A673 (cell line): ENCODE measurements around the gene SMIM41. TPM values are rescaled to one million over a fixed set of nuclear protein-coding genes. Genes with fewer than 3 reads are reported as not detected.

ENCODE experiments used
- BruUV-seq: library from RNA; stranded (reverse); fragments of 400-500 nt; replicated peaks from 2 replicates; lab custom pipeline; 2021; lab: Mats Ljungman, UMichigan
- CTCF ChIA-PET: fragments of 300-600 bp; sonication (Branson Sonifier 250); formaldehyde crosslinking; loops from one replicate; lab custom pipeline; 2022; ENCODE audit warnings: antibody characterized with exemption; lab: Charles Lee
- POLR2A ChIA-PET: fragments of 300-600 bp; sonication (Branson Sonifier 250); formaldehyde crosslinking; loops from one replicate; lab custom pipeline; 2022; ENCODE audit warnings: antibody characterized with exemption; ENCODE audit not compliant: low non-redundant PET; lab: Charles Lee
- DNase-seq: peaks from one replicate; pipeline ENCODE4 v3.0.0-alpha.2; 2015; ENCODE audit warnings: low spot score
- H3K27ac ChIP-seq: fragments of 200-600 bp; sonication (generic); 2 replicates; pipeline ENCODE4 v1.5.1; 2016; ENCODE audit warnings: mixed run types, low read depth, mild to moderate bottlenecking, mixed read lengths, antibody characterized with exemption, low read length; ENCODE audit not compliant: poor library complexity, severe bottlenecking
- H3K27me3 ChIP-seq: fragments of 200-600 bp; sonication (generic); replicated peaks from 2 replicates; pipeline ENCODE4 v1.6.1; 2017; ENCODE audit warnings: mixed run types, low read depth, mild to moderate bottlenecking, mixed read lengths, antibody characterized with exemption, low read length; ENCODE audit not compliant: insufficient read depth, poor library complexity
- H3K36me3 ChIP-seq: fragments of 200-600 bp; sonication (generic); 2 replicates; pipeline ENCODE4 v1.6.1; 2016; ENCODE audit warnings: mixed run types, mild to moderate bottlenecking, mixed read lengths, antibody characterized with exemption, low read length; ENCODE audit not compliant: insufficient read depth, poor library complexity, severe bottlenecking
- H3K4me1 ChIP-seq: fragments of 200-600 bp; sonication (generic); 2 replicates; pipeline ENCODE4 v1.6.1; 2017; ENCODE audit warnings: mixed run types, mild to moderate bottlenecking, mixed read lengths, antibody characterized with exemption, low read length; ENCODE audit not compliant: insufficient read depth, poor library complexity, severe bottlenecking
- H3K4me3 ChIP-seq: fragments of 200-600 bp; sonication (generic); 2 replicates; pipeline ENCODE4 v1.5.1; 2016; ENCODE audit warnings: low read depth, mixed run types, mild to moderate bottlenecking, mixed read lengths, low read length; ENCODE audit not compliant: poor library complexity, severe bottlenecking
- H3K9me3 ChIP-seq: fragments of 200-600 bp; sonication (generic); 2 replicates; pipeline ENCODE4 v1.6.1; 2016; ENCODE audit warnings: mixed run types, low read depth, mild to moderate bottlenecking, mixed read lengths, antibody characterized with exemption, low read length; ENCODE audit not compliant: poor library complexity, severe bottlenecking
- CTCF ChIP-seq: fragments of 300-800, 200-600 bp; sonication (generic); conservative IDR thresholded peaks from 2 replicates; pipeline ENCODE4 v1.5.1; 2017; ENCODE audit warnings: low read depth, mild to moderate bottlenecking, antibody characterized with exemption, low read length, moderate library complexity, mixed read lengths
- EZH2 ChIP-seq: fragments of 200-600 bp; sonication (generic); IDR thresholded peaks from 2 replicates; pipeline ENCODE4 v1.6.1; 2017; ENCODE audit warnings: borderline replicate concordance, low read depth, mild to moderate bottlenecking, mixed read lengths, antibody characterized with exemption, low read length; ENCODE audit not compliant: poor library complexity, severe bottlenecking
- intact Hi-C: fragments of 100-400 bp; cut with micrococcal nuclease; formaldehyde crosslinking; loops from one replicate; pipeline ENCODE4 v1.10.0; 2022; ENCODE audit not compliant: unreplicated experiment
- total RNA-seq: library from RNA; stranded (reverse); gene quantifications from 2 replicates; pipeline ENCODE4 v1.2.3, GENCODE V29; 2021

SMIM41 gene
- total RNA-seq, 1 experiment from 2014 or later, result 0.24 TPM

DNA sequence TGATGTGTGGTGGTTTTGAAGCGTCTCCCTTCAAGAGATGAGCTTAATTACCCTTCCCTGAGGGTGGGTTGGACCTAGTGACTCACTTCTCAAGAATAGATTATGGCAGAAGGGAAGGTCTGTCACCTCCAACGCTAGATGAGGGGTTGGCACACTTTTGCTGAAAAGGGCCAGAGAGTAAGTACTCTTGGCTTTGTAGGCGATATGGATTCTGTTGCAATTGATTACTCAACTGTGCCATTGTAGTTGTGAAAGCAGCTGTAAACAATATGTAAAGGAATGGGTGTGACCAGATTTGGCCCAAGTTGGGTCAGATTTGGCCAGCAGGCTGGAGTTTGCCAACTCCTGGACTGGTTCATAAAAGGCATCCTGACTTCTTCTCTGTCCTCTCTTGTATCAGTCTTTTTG, 53.3 kb downstream of the SMIM41 start:
- no peak overlapping the region for H3K4me3 ChIP-seq
- BruUV-seq, result no TSS peak
- no peak overlapping the region for H3K27ac ChIP-seq
- ChIA-PET POLR2A (no interaction called here), CTCF (no interaction called here)
- no peak for DNase-seq
- no peaks in the 10 kb centered on the region for H3K27me3 ChIP-seq
- TF ChIP-seq CTCF, result no peak
- TF ChIP-seq EZH2, result no peak
- intact Hi-C loops, result no loop called here
- no peaks in the 10 kb centered on the region for H3K4me1 ChIP-seq
- no peaks in the 10 kb centered on the region for H3K9me3 ChIP-seq
- no peaks in the 10 kb centered on the region for H3K36me3 ChIP-seq

- Histone ChIP-seq H3K4me1 (no peaks in the 10 kb centered on the region), H3K36me3 (no peaks in the 10 kb centered on the region), H3K4me3 (no peak overlapping the region), H3K9me3 (no peaks in the 10 kb centered on the region), H3K27ac (no peak overlapping the region), H3K27me3 (no peaks in the 10 kb centered on the region)
- ChIA-PET CTCF (no interaction called here), POLR2A (no interaction called here)
- BruUV-seq, result no TSS peak
- DNase-seq, result no peak
- intact Hi-C loops, result no loop called here
- TF ChIP-seq EZH2, result no peak
- TF ChIP-seq CTCF, result no peak
Observed at GRCh38 chr12:52137746-52138145, 58.2 kb downstream of the SMIM41 start.

DNA sequence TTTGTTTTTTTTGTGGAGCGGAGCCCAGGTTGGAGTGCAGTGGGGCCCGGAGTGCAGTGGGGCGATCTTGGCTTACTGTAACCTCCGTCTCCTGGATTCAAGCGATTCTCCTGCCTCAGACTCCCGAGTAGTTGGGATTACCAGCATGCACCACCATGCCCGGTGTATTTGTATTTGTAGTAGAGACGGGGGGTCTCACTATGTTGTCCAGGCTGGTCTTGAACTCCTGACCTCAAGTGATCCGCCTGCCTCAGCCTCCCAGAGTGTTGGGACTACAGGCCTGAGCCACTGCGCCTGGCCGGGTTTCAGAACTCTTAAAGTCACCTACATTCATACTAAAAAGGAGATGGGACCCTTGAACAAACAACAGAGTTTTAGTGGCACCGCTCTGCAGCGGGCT, 59.6 kb downstream of the SMIM41 start:
- H3K27ac ChIP-seq, result no peak overlapping the region
- H3K4me1 ChIP-seq, result no peaks in the 10 kb centered on the region
- intact Hi-C loops, result no loop called here
- DNase-seq, result no peak
- ChIA-PET CTCF (no interaction called here), POLR2A (no interaction called here)
- no peaks in the 10 kb centered on the region for H3K27me3 ChIP-seq
- BruUV-seq, result no TSS peak
- TF ChIP-seq EZH2, result no peak
- TF ChIP-seq CTCF, result no peak
- no peaks in the 10 kb centered on the region for H3K36me3 ChIP-seq
- H3K9me3 ChIP-seq, result no peaks in the 10 kb centered on the region
- H3K4me3 ChIP-seq, result no peak overlapping the region
